22Rv1 (cell line): Measurements from ENCODE around the gene SVBP.

Experiments used
- CTCF ChIP-seq: fragments of 450-650 bp; IDR thresholded peaks from 2 replicates; pipeline ENCODE4 v1.5.1; 2017; ENCODE audit warnings: mild to moderate bottlenecking
- ZFX ChIP-seq: fragments of 450-650 bp; IDR thresholded peaks from 2 replicates; pipeline ENCODE4 v1.6.1; 2017; ENCODE audit warnings: antibody characterized with exemption, borderline replicate concordance

- TF ChIP-seq CTCF: no peak
- no peak for TF ChIP-seq ZFX
Observed at GRCh38 chr1:42821690-42822089, 4.5 kb upstream of the SVBP start.
